Measurements from ENCODE around the gene DOLPP1.

DNA sequence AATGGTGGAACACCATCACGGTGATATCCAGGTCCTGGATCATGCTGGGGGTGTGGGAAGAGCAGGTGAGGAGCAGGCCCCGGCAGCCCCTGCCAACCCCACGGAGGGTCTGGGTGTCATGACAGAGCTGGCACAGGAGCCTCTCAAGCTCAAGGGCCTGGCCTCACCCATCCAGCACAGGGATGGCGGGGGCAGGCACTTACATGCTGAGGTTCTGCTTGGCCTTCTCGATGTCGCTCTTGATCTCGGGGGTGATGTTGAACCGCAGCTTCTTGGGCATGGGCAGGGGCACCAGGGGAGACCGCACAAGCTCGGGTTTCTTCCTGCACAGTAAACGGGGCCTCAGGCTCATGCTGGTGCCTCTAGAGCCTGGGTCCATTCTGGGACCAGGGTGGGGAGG is 17.4 kb downstream of the DOLPP1 start:
- TF ChIP-seq, protein P1, sequence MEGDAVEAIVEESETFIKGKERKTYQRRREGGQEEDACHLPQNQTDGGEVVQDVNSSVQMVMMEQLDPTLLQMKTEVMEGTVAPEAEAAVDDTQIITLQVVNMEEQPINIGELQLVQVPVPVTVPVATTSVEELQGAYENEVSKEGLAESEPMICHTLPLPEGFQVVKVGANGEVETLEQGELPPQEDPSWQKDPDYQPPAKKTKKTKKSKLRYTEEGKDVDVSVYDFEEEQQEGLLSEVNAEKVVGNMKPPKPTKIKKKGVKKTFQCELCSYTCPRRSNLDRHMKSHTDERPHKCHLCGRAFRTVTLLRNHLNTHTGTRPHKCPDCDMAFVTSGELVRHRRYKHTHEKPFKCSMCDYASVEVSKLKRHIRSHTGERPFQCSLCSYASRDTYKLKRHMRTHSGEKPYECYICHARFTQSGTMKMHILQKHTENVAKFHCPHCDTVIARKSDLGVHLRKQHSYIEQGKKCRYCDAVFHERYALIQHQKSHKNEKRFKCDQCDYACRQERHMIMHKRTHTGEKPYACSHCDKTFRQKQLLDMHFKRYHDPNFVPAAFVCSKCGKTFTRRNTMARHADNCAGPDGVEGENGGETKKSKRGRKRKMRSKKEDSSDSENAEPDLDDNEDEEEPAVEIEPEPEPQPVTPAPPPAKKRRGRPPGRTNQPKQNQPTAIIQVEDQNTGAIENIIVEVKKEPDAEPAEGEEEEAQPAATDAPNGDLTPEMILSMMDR (IDR thresholded peaks at IDR 0.05), result no peak
- no peak for TF ChIP-seq ZFX (IDR thresholded peaks at IDR 0.05; ENCODE audit: borderline replicate concordance)
